ENCODE data around the gene AOC1.

DNA sequence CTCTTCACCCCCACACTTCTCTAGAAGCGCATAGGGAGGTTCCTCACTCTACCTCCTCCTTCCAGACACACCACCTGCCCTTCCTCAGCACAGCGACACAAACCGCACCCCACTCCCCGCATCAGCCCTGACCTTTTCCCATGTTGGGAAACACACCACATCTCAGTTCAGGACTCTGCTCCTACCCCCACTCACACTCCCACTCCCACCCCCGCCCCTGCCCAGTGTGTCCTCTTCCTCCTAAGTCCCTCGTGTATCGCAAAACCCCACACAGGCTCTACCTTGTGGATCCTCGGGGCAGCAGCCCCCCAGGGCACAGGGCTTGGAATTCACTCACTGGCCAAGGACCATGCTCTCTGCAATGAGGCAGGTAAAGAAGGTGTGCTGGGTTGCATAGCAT is 4.2 kb upstream of the AOC1 start:
- TF ChIP-seq POLR2AphosphoS5 (IDR thresholded peaks at IDR 0.05; ENCODE audit: borderline replicate concordance, low read depth, low read length), result no peak
- TF ChIP-seq EZH2 (IDR thresholded peaks at IDR 0.05), result no peak
- no peak for TF ChIP-seq FOXP2 (optimal IDR thresholded peaks at IDR 0.05; ENCODE audit: control extremely low read depth, extremely low read length, insufficient read depth)

Measured in SK-N-MC (cell line).